ENCODE results near the gene ITK. TPM values are rescaled to one million over a fixed set of nuclear protein-coding genes. Genes with fewer than 3 reads are reported as not detected.

The ITK gene
- total RNA-seq, 1 experiment from 2014 or later: not detected

Other genes starting within 250 kb of the ITK start
- not detected in 2 replicates for gene TIMD4, start 217.6 kb upstream of the ITK start, total RNA-seq (2014; rRNA removed; shearing (Covaris generic))
- not detected in 2 replicates for gene HAVCR1, start 121.7 kb upstream of the ITK start, total RNA-seq (2014; rRNA removed; shearing (Covaris generic))
- 0.12 and 0.97 TPM in 2 replicates for gene HAVCR2, start 71.8 kb upstream of the ITK start, total RNA-seq (2014; rRNA removed; shearing (Covaris generic))
- gene MED7, start 38.0 kb upstream of the ITK start, total RNA-seq (2014; rRNA removed; shearing (Covaris generic)): 16.1 and 22.9 TPM in 2 replicates
- not detected in 2 replicates for gene GARIN3, start 14.6 kb upstream of the ITK start, total RNA-seq (2014; rRNA removed; shearing (Covaris generic))
- gene CYFIP2, start 85.3 kb downstream of the ITK start, total RNA-seq (2014; rRNA removed; shearing (Covaris generic)): 7.6 and 8.5 TPM in 2 replicates

All from Daoy (cell line).